Left ventricle myocardium inferior (tissue), 1 donor: ENCODE data around the gene EPN1. TPM values are rescaled to one million over a fixed set of nuclear protein-coding genes. Genes with fewer than 3 reads are reported as not detected.
A peak's percentile ranks its signal among the peaks of the same experiment; 100 is the strongest.

Experiments used
- DNase-seq: peaks from one replicate; pipeline ENCODE4 v3.0.0-alpha.2; 2020
- H3K27ac ChIP-seq: fragments of 200-600 bp; replicated peaks from 2 replicates; pipeline ENCODE4 v1.8.0; 2021
- H3K27me3 ChIP-seq: fragments of 200-600 bp; 2 replicates; pipeline ENCODE4 v1.8.0; 2021; ENCODE audit warnings: low read depth
- H3K36me3 ChIP-seq: fragments of 200-600 bp; 2 replicates; pipeline ENCODE4 v1.8.0; 2021
- H3K4me1 ChIP-seq: fragments of 200-600 bp; 2 replicates; pipeline ENCODE4 v1.8.0; 2021
- H3K4me3 ChIP-seq: fragments of 200-600 bp; 2 replicates; pipeline ENCODE4 v1.8.0; 2021; ENCODE audit warnings: mild to moderate bottlenecking, moderate library complexity
- H3K9me3 ChIP-seq: fragments of 200-600 bp; replicated peaks from 2 replicates; pipeline ENCODE4 v1.8.0; 2021
- intact Hi-C: fragments of 100-400 bp; cut with micrococcal nuclease; formaldehyde crosslinking; loops from one replicate; pipeline ENCODE4 v1.11.0; 2022
- total RNA-seq: library from RNA; stranded (reverse); fragmentation: NEBNext Ultra II Directional; extraction: Animal tissue kit (Norgen Biotek cat#: 25700); gene quantifications from one replicate; pipeline ENCODE4 v1.2.1, GENCODE V29; 2021
- TF ChIP-seq, protein P1 (sequence below): fragments of 200-600 bp; IDR thresholded peaks from 2 replicates; pipeline ENCODE4 v1.8.0; 2021; ENCODE audit warnings: antibody characterized with exemption, mild to moderate bottlenecking, borderline replicate concordance
- donor health status: DM: no; HTN: yes; CAD: no; lungs with severe emphysema.

The EPN1 gene
- total RNA-seq, 1 donor from 2014 or later, result 205 TPM

DNA sequence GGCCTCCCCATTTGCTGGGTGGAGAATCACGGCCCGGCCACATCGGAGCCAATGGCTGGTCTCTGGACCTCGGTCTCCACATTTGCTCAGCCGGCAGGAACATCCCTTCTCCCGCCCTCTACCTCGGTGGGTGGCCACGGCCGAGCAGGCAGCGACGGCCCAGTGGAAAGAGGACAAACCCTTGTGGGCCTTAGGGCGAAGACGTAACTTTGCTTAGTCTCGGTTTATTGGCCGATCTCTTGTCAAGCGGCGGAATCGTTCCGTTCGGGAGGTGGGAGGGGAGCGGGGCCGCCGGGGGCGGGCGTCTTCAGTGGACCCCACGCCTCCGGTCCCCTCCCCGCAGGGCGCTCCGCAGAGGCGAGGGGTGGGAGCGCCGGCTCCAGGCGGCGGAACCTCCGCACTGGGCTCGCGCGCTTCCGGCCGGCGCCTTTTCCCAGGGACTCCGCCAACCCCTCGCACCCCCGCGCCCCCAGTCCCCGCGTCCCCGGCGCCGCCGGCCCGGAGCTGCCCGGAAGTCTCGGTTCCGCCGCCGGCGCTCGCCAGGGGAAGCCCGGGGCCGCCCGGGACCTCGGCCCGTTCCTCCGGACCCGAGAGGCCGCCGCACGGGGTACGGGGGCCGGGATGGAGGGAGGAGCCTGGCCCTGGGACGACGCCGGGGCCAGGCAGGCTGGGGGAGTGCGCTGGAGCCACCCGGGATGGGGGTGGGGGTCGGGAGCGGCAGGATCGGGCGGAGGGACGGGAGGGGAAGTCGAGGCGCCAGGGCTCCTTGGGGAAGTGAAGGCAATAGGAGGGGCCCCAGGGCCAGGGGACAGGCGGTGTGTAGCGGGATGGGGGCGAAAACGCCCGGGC is 34.2 kb upstream of the EPN1 start, which contains the start of gene ZNF580:
TSS of gene ZNF580 (plus strand) at position 426 of the 849 bp plus-strand sequence. CDS start 1,507 bp downstream, outside the sequence.
- Histone ChIP-seq H3K4me1 (peaks cover 90% of the 10 kb centered on the region), H3K36me3 (peaks cover 10% of the 10 kb centered on the region), H3K27ac (peak within 1 kb of the TSS; percentile 95), H3K9me3 (no peaks in the 10 kb centered on the region), H3K27me3 (no peaks in the 10 kb centered on the region), H3K4me3 (peak within 1 kb of the TSS; percentile 93)
- TF ChIP-seq, protein P1, sequence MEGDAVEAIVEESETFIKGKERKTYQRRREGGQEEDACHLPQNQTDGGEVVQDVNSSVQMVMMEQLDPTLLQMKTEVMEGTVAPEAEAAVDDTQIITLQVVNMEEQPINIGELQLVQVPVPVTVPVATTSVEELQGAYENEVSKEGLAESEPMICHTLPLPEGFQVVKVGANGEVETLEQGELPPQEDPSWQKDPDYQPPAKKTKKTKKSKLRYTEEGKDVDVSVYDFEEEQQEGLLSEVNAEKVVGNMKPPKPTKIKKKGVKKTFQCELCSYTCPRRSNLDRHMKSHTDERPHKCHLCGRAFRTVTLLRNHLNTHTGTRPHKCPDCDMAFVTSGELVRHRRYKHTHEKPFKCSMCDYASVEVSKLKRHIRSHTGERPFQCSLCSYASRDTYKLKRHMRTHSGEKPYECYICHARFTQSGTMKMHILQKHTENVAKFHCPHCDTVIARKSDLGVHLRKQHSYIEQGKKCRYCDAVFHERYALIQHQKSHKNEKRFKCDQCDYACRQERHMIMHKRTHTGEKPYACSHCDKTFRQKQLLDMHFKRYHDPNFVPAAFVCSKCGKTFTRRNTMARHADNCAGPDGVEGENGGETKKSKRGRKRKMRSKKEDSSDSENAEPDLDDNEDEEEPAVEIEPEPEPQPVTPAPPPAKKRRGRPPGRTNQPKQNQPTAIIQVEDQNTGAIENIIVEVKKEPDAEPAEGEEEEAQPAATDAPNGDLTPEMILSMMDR, result no peak
- intact Hi-C loops, result no loop called here
- DNase-seq, result peak; percentile 71

DNA sequence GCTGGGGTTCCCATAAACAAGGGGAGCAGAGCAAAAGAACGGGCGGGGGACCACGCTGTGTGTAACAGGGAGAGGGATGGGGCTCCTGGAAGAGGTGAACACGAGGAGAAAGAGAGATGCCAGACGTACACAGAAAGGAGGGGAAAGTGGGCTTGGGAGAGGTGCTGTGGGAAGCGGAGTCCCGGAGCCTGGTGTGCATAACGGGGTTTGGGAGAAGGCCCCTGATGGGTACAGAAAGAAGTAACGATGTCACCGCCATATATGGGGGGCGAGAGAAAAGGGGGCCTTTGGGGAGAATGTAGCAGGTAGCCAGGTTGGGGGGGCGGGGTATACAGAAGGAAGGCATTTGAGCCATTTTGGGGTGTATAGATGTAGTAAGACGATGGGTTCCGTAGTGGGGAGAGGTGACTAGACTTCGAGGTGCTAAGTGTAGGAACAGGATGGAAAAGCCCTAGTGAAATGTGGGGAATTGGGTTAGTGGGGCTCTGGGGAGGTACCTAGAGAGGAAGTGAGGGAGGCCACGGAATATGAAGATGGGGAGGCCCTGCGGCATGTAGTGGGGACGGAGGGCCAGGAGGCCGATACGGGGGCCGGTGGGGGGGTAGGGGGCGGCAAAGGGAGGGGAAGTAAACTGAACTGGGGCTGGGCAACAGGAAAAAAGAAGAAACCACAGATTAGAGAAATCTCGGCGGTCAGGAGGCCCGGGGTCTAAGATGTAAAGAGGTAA is 33.4 kb upstream of the EPN1 start:
- peak overlapping the region; percentile 95 for H3K27ac ChIP-seq
- H3K9me3 ChIP-seq, result no peaks in the 10 kb centered on the region
- DNase-seq, result no peak
- H3K4me1 ChIP-seq, result peaks cover 83% of the 10 kb centered on the region
- intact Hi-C loops, result no loop called here
- TF ChIP-seq, protein P1, result no peak
- H3K27me3 ChIP-seq, result no peaks in the 10 kb centered on the region
- peak overlapping the region; percentile 93 for H3K4me3 ChIP-seq
- peaks cover 10% of the 10 kb centered on the region for H3K36me3 ChIP-seq

DNA sequence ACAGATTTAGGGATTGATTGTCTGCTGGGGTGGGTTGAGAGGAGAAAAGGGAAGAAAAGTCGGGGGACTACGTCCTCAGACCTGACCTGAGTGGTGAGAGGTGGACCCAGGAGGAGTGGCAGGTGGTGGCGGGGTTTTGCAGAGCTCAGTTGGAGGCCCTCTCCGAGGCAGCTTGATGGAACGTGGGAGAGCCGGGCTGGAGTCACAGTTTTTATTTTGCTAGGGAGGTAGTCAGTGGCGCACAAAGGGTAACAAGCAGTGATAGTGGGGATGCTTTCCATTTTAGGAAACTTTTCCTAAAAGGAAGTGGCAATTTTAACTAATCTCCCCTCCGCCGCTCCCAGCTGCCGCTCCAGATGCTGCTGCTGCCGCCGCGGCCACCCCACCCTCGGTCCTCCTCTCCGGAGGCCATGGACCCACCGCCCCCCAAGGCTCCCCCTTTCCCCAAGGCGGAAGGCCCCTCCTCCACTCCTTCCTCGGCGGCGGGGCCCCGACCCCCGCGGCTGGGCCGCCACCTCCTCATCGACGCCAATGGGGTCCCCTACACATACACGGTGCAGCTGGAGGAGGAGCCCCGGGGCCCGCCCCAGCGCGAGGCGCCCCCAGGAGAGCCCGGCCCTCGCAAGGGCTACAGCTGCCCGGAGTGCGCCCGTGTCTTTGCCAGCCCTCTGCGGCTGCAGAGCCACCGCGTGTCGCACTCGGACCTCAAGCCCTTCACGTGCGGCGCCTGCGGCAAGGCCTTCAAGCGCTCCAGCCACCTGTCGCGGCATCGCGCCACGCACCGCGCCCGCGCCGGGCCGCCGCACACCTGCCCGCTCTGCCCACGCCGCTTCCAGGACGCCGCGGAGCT is 32.6 kb upstream of the EPN1 start:
- TF ChIP-seq, protein P1, result no peak
- H3K9me3 ChIP-seq, result no peaks in the 10 kb centered on the region
- peaks cover 83% of the 10 kb centered on the region for H3K4me1 ChIP-seq
- peaks cover 10% of the 10 kb centered on the region for H3K36me3 ChIP-seq
- H3K27me3 ChIP-seq, result no peaks in the 10 kb centered on the region
- peak overlapping the region; percentile 95 for H3K27ac ChIP-seq
- no peak for DNase-seq
- intact Hi-C loops, result no loop called here
- peak overlapping the region; percentile 93 for H3K4me3 ChIP-seq

DNA sequence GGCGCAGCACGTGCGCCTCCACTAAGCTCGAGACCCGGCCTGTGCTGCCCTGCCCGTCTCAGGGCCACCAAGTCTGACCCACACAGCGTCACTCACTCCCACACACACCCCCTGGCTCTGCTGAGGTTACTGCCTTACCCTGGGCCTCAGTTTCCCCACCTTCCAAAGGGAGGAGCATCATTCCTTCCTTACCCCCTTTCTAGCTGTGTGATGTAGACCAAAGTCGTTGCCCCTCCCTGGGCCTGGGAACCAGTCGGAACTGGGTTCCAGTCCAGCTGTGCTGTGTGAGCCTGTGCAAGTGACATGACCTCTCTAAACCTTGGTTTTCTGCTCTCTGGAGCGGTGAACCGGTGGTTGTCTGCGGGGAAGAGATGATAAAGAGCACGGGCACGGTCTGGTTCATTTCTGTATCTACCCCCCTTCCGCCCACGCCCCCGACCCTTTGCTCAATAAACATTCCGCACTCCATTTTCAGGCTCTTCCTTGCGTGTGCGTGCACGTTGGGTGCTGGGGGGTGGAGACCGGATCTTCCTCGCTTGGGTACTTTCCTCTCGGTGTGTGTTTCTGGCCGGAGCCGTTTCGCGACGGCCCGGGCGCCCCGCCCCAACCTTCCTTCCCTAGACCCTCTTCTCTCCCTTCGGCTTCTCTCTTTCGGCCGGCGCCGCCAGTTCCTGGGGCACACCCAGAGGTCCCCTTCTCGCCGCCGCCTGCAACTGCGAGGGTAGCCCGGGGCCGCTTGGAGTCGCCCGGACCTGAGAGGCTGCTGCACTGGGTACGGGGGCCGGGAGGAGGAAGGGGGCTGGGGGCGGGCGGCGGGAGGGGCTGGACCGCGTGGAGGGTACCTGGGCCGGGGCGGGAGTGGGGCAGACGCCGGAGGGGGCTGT is 31.8 kb upstream of the EPN1 start, which contains the start of gene ZNF581:
TSS of gene ZNF581 (plus strand) at position 647 of the 884 bp plus-strand sequence. CDS start 923 bp downstream, outside the sequence.
- H3K27me3 ChIP-seq, result no peaks in the 10 kb centered on the region
- H3K36me3 ChIP-seq, result peaks cover 10% of the 10 kb centered on the region
- H3K4me3 ChIP-seq, result peak within 1 kb of the TSS; percentile 93
- no peaks in the 10 kb centered on the region for H3K9me3 ChIP-seq
- peaks cover 85% of the 10 kb centered on the region for H3K4me1 ChIP-seq
- peak; percentile 81 for DNase-seq
- intact Hi-C loops, result no loop called here
- peak within 1 kb of the TSS; percentile 95 for H3K27ac ChIP-seq
- TF ChIP-seq, protein P1, result no peak
